GM12875 (cell line): ENCODE data around the gene CDH13.

Experiments
- H3K4me3 ChIP-seq: one replicate; pipeline ENCODE4 v1.5.1; 2011; ENCODE audit warnings: low read depth, low read length, control low read depth
- TF ChIP-seq, protein P1 (sequence below): IDR thresholded peaks from 2 replicates; pipeline ENCODE4 v1.5.1; 2011; ENCODE audit warnings: low read depth, mild to moderate bottlenecking, control low read depth, inconsistent platforms, low read length, moderate library complexity, borderline replicate concordance; ENCODE audit not compliant: insufficient read depth

The CDH13 gene

DNA sequence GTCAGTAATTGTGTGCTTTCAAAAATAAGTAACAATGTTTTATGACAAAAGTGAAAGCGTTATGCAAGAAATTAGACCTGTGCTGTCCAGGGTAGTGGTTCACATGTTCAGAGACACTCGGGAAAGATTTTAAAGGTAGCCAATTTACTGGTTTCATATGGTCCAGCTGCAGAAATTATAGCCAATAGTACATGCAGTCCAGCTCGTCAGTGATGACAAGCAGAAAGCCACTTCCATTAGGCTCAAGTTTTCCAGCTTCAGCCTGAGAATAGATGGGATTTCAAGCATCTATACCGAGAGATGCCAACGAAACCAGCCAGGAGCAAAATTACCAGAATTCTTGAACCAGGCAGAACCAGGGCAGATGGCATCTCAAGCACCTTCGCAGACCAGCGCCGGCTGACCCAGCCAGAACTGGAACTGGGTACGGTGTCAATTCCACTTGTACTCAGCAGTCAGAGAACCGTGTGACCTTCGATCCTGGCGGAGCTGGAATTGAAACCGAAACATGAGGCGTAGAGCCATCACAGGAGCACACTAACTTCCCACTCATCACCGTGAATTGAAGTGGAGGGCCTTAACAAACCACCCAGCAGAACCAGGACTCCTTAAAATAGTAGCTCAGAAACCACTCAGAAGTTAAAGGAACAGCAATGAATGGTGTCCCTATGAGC, 973.2 kb downstream of the CDH13 start:
- no peak overlapping the region for H3K4me3 ChIP-seq
- TF ChIP-seq, protein P1, sequence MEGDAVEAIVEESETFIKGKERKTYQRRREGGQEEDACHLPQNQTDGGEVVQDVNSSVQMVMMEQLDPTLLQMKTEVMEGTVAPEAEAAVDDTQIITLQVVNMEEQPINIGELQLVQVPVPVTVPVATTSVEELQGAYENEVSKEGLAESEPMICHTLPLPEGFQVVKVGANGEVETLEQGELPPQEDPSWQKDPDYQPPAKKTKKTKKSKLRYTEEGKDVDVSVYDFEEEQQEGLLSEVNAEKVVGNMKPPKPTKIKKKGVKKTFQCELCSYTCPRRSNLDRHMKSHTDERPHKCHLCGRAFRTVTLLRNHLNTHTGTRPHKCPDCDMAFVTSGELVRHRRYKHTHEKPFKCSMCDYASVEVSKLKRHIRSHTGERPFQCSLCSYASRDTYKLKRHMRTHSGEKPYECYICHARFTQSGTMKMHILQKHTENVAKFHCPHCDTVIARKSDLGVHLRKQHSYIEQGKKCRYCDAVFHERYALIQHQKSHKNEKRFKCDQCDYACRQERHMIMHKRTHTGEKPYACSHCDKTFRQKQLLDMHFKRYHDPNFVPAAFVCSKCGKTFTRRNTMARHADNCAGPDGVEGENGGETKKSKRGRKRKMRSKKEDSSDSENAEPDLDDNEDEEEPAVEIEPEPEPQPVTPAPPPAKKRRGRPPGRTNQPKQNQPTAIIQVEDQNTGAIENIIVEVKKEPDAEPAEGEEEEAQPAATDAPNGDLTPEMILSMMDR: no peak

DNA sequence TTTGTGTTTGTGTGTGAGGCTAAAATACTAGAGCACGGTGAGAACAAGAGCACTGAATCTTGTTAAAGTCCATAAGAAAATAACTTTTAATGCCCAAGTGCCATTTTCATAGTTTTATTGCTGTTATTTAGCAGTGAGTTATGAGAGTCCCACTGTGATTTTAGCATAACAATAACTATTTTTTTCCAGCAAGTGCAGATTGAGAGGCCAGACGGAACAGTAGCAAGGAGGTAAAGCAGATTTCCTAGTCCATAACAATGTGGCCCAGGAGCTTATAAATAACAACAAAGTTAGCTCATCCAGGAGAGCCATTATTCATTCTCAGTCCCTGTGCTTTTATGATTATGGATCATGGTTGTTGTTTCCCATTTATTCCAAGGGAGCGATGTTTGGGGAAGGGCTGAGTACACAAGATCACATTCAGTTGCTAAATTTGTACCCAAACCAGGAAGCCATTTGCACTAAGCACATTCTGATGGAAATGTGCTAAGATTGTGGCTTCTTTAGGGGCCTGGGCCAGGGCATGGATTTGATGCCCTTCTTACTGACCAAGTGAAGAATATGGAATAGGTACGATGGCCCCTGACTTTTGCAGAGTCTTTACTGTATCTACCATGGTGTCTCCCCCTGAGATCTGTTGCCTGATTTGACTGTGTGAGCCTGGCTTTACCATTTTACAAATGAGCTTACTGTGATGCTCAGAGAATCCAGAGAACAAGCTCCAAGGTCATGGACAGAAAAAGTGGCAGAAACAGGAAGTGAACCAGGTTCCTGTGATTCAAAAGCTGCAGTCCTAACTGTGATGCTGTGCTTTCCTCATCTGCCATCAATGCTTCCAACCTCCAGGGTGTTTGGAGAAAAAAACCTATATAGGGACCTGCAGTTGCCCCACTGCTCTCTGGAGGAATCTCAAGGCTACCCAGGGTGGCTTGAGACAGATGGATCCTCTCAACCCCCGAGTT, 976.3 kb downstream of the CDH13 start:
- no peak overlapping the region for H3K4me3 ChIP-seq
- TF ChIP-seq, protein P1: no peak

DNA sequence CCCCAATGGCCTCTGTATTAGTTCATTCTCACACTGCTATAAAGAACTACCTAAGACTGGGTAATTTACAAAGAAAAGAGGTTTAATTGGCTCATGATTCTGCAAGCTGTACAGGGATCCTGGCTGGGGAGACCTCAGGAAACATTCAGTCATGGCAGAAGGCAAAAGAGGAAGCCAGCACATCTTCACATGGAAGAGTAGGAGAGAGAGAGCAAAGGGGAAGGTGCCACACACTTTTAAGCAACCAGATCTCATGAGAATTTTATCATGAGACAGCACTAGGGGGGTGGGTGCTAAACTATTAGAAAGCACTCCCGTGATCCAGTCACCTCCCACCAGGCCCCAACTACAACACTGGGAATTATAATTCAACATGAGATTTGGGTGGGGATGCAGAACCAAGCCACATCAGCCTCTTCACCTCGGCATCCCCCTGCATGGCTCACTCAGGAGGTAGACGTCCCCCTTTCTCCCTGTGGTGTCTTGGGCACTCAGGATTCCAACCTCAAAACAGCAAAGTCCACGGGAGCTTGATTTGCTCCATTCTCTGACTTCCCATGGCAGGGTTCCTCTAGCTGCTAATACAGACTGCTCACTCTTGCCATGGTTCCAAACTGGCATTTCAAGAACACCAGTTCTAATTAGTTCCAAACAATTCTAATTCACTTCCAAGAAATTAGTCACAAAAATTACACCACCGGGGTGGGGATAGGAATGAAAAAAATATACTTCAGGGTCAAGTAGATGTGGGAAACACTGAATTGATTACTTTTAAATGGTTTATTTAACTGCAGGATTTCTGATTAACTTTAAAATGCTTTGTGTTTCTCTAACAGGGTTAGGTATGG, 977.2 kb downstream of the CDH13 start:
- H3K4me3 ChIP-seq: no peak overlapping the region
- TF ChIP-seq, protein P1: no peak

DNA sequence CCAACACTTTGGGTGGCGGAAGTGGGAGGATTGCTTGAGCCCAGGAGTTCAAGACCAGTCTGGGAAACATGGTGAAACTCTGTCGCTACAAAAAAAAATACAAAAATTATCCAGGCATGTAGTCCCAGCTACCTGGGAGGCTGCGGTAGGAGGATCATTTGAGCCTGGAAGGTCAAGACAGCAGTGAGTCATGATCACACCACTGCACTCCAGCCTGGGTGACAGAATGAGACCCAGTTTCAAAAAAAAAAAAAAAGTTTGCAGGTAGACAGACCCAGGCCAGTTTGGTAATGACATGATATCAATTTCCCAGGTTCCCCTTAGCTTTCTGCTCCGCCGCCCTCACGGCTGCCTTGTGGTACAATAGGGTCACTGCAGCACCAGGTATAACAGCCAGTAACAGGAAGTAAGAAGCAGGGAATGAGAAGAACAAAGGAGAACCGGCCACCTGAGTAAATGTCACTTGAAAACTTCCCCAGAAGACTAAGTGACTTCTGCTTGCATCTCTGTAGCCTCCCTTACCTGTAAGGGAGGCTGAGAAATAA, 979.8 kb downstream of the CDH13 start:
- H3K4me3 ChIP-seq: no peak overlapping the region
- TF ChIP-seq, protein P1: no peak

DNA sequence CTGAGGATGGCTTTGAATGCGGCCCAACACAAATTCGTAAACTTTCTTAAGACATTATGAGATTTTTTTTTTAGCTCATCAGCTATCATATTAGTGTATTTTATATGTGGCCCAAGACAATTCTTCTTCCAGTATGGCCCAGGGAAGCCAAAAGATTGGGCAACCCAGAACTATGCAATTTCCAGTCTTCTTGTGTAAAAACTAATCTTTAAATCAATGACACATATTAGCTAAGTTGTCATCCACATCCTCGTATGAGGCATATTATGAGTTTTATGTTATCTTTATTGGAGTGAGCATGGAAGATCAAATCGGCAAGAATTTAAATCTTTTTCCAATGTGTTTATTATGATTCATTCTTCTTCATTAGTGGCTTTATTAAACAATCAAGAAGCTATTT, 982.4 kb downstream of the CDH13 start:
- TF ChIP-seq, protein P1: no peak
- no peak overlapping the region for H3K4me3 ChIP-seq

GRCh38 chr16:83615141-83615952, 988.6 kb downstream of the CDH13 start:
- no peak overlapping the region for H3K4me3 ChIP-seq
- TF ChIP-seq, protein P1: no peak
